Measurements from ENCODE around the gene PSMB8. TPM values are rescaled to one million over a fixed set of nuclear protein-coding genes. Genes with fewer than 3 reads are reported as not detected.

The PSMB8 gene
- total RNA-seq, 2 experiments from 2014 or later = 142 to 216 TPM

DNA sequence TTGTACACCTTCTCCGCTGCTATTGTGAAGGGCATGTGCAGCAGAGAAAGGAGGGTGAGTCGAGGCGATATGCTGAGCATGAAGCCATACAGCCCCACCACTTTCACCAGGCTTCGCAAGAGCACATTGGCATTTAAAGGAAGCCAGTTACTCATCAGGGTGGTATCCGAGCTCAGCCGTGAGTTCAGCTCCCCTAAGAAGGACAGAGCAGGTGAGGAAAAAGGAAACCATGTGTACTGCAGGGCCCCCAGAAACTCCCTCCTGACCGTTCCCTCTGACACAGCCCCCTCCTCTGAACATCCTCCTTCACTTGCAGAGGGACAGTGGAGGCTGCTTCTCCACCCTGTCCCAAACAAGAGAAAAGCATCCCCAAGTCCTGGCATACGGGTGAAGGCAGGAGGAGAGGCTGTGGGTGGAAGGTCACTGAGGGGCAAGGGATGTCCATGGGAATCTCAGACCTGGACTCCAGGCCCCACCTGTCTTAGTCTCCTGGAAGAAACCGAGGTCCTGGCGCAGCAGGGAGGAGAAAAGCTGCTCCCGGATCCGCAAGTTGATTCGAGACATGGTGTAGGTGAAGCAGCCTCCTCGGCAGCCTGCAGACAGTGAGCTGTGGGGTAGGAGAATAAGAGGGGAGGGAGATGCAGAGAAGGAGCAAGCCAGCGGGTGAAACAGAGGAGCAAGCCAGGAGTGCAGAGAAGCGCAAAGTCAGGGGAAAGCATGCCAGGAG lies 8.5 kb downstream of the PSMB8 start:
- peak overlapping the region; percentile 99; the same call in 1 of the 2 replicates for H3K4me2 ChIP-seq (ENCODE audit: low read length)
- no peak for TF ChIP-seq EZH2phosphoT487 (IDR thresholded peaks at IDR 0.05; ENCODE audit: borderline replicate concordance, low read depth, low read length)
- TF ChIP-seq, protein P1, sequence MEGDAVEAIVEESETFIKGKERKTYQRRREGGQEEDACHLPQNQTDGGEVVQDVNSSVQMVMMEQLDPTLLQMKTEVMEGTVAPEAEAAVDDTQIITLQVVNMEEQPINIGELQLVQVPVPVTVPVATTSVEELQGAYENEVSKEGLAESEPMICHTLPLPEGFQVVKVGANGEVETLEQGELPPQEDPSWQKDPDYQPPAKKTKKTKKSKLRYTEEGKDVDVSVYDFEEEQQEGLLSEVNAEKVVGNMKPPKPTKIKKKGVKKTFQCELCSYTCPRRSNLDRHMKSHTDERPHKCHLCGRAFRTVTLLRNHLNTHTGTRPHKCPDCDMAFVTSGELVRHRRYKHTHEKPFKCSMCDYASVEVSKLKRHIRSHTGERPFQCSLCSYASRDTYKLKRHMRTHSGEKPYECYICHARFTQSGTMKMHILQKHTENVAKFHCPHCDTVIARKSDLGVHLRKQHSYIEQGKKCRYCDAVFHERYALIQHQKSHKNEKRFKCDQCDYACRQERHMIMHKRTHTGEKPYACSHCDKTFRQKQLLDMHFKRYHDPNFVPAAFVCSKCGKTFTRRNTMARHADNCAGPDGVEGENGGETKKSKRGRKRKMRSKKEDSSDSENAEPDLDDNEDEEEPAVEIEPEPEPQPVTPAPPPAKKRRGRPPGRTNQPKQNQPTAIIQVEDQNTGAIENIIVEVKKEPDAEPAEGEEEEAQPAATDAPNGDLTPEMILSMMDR (conservative IDR thresholded peaks at IDR 0.05; ENCODE audit: low read length) = no peak
- no peaks in the 10 kb centered on the region for H3K9me3 ChIP-seq (ENCODE audit: low read length)
- ChIA-PET POLR2A (interaction anchor here (0.6 to 1.5 kb wide), 2 partner anchors 33 to 272 kb away, joined by 3 to 4 read pairs; no protein-coding TSS in a partner anchor), CTCF (ENCODE audit: unreplicated experiment) (no interaction called here)
- no peak overlapping the region for H3K27ac ChIP-seq (ENCODE audit: low read depth, low read length, poor library complexity, severe bottlenecking)
- no peak overlapping the region for H2AFZ ChIP-seq (ENCODE audit: low read length)
- peaks cover 28% of the 10 kb centered on the region for H3K4me1 ChIP-seq (ENCODE audit: insufficient read depth, low read length, poor library complexity, severe bottlenecking)
- H4K20me1 ChIP-seq (ENCODE audit: insufficient read depth, low read length) = no peaks in the 10 kb centered on the region; the same call in 1 of the 2 replicates
- no peak overlapping the region for H3K4me3 ChIP-seq (ENCODE audit: low read depth, low read length, poor library complexity, severe bottlenecking)
- H3K79me2 ChIP-seq (ENCODE audit: insufficient read depth, low read depth, low read length) = peaks cover 28% of the 10 kb centered on the region
- intact Hi-C loops (cut with micrococcal nuclease; ENCODE audit: unreplicated experiment) = no loop called here
- H3K36me3 ChIP-seq (ENCODE audit: insufficient read depth, low read length) = peaks cover 84% of the 10 kb centered on the region
- no TSS peak for BruUV-seq (replicated peaks)
- DNase-seq (ENCODE audit: low spot score) = no peak
- H3K9me2 ChIP-seq (ENCODE audit: insufficient read depth, low read length) = no peaks in the 10 kb centered on the region

DNA sequence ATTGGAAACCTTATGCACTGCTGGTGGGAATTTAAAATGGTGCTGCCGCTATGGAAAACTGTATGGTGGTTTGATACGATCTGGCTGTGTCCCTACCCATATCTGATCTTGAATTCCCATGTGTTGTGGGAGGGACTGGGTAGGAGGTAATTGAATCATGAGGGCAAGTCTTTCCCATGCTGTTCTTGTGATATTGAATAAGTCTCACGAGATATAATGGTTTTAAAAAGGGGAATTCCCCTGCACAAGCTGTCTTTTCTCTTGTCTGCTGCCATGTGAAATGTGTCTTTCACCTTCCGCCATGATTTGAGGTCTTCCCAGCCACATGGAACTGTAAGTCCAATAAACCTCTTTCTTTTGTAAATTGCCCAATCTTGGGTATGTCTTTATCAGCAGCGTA lies 10.2 kb downstream of the PSMB8 start:
- CTCF ChIA-PET (ENCODE audit: unreplicated experiment) = no interaction called here
- Histone ChIP-seq H4K20me1 (ENCODE audit: insufficient read depth, low read length) (no peaks in the 10 kb centered on the region; the same call in 1 of the 2 replicates), H3K4me3 (ENCODE audit: low read depth, low read length, poor library complexity, severe bottlenecking) (no peak overlapping the region), H2AFZ (ENCODE audit: low read length) (no peak overlapping the region), H3K27ac (ENCODE audit: low read depth, low read length, poor library complexity, severe bottlenecking) (no peak overlapping the region), H3K36me3 (ENCODE audit: insufficient read depth, low read length) (peaks cover 89% of the 10 kb centered on the region), H3K4me1 (ENCODE audit: insufficient read depth, low read length, poor library complexity, severe bottlenecking) (peaks cover 26% of the 10 kb centered on the region), H3K4me2 (ENCODE audit: low read length) (no peak overlapping the region), H3K79me2 (ENCODE audit: insufficient read depth, low read depth, low read length) (peaks cover 28% of the 10 kb centered on the region), H3K9me2 (ENCODE audit: insufficient read depth, low read length) (no peaks in the 10 kb centered on the region), H3K9me3 (ENCODE audit: low read length) (no peaks in the 10 kb centered on the region)
- BruUV-seq (replicated peaks) = TSS peak; percentile 8
- no peak for TF ChIP-seq EZH2phosphoT487 (IDR thresholded peaks at IDR 0.05; ENCODE audit: borderline replicate concordance, low read depth, low read length)
- TF ChIP-seq, protein P1 (conservative IDR thresholded peaks at IDR 0.05; ENCODE audit: low read length) = no peak
- POLR2A ChIA-PET = interaction anchor here (1.5 kb wide), 1 partner anchor 34 kb away, joined by 4 read pairs; no protein-coding TSS in a partner anchor
- intact Hi-C loops (cut with micrococcal nuclease; ENCODE audit: unreplicated experiment) = no loop called here
- DNase-seq (ENCODE audit: low spot score) = no peak

DNA sequence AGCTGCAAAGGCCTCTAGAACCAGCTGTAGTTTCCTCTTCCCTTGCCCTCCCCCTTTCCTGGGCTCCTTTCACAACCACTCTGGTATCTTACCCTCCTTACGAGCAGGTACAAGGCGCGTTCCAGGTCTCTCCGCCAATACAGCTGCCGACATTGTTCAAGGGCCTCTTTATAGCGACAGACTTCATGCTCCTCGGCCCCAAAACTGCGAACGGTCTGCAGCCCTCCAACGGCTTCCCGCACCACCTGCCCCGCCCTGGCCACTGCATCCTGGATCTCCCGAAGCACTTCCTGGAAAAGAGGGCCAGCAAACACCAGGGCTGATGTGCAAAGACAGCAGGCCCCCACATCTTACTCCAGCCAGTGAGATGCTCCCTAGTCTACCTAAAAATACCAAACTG lies 11.3 kb downstream of the PSMB8 start:
- ChIA-PET CTCF (ENCODE audit: unreplicated experiment) (no interaction called here), POLR2A (interaction anchor here (0.5 to 1.2 kb wide), 2 partner anchors 12 to 969 kb away, joined by 3 read pairs; no protein-coding TSS in a partner anchor)
- no TSS peak for BruUV-seq (replicated peaks)
- no peaks in the 10 kb centered on the region for H3K9me3 ChIP-seq (ENCODE audit: low read length)
- peaks cover 98% of the 10 kb centered on the region for H3K36me3 ChIP-seq (ENCODE audit: insufficient read depth, low read length)
- TF ChIP-seq, protein P1 (conservative IDR thresholded peaks at IDR 0.05; ENCODE audit: low read length) = no peak
- TF ChIP-seq EZH2phosphoT487 (IDR thresholded peaks at IDR 0.05; ENCODE audit: borderline replicate concordance, low read depth, low read length) = no peak
- H3K27ac ChIP-seq (ENCODE audit: low read depth, low read length, poor library complexity, severe bottlenecking) = no peak overlapping the region
- H4K20me1 ChIP-seq (ENCODE audit: insufficient read depth, low read length) = no peaks in the 10 kb centered on the region; the same call in 1 of the 2 replicates
- H2AFZ ChIP-seq (ENCODE audit: low read length) = no peak overlapping the region
- DNase-seq (ENCODE audit: low spot score) = no peak
- H3K4me1 ChIP-seq (ENCODE audit: insufficient read depth, low read length, poor library complexity, severe bottlenecking) = peaks cover 26% of the 10 kb centered on the region
- peaks cover 20% of the 10 kb centered on the region for H3K79me2 ChIP-seq (ENCODE audit: insufficient read depth, low read depth, low read length)
- intact Hi-C loops (cut with micrococcal nuclease; ENCODE audit: unreplicated experiment) = no loop called here
- H3K9me2 ChIP-seq (ENCODE audit: insufficient read depth, low read length) = no peaks in the 10 kb centered on the region
- H3K4me2 ChIP-seq (ENCODE audit: low read length) = no peak overlapping the region
- H3K4me3 ChIP-seq (ENCODE audit: low read depth, low read length, poor library complexity, severe bottlenecking) = no peak overlapping the region
